GM19099 (cell line): ENCODE data around the gene ARF3.

Experiments used
- POLR2A ChIP-seq: IDR thresholded peaks from 3 replicates; pipeline ENCODE4 v1.6.1; 2011; ENCODE audit warnings: low read depth; ENCODE audit not compliant: insufficient read length; ENCODE audit errors: extremely low read depth

Gene ARF3

DNA sequence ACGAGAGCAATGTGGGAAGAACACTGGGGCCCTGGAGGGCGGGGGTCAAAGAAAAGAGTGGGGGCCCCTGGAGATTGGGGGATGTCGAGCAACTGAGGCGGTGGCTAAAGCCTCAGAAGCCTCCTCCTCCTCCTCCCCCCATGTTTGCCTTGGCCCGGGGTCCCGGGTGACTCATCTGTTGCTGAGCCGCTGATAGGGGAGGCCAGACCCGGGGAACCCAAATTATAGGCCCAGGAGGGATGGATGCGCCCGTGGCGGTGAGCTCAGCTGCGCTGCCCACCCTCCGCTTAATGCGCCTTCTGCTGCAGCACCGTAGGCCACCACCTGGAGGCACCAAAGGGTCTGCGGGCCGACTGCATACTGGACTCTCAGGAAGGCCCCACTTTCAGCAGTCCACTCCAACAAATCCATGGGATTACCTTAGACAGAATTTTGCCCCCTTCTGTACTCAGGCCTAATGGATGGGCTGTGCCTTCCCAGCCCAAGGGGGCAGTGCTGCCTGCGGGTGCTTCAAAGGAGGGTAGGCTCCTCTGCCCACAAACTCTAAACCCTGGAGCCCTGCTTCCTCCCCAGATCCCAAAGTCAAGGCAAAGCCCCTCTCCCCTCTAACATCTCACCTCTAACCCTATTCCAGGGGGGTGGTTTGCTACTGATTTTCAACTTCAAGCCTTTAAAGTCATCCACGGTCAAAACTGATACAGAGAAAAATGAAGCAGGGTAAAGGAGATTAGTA is 16.8 kb upstream of the ARF3 start:
- no peak for TF ChIP-seq POLR2A

DNA sequence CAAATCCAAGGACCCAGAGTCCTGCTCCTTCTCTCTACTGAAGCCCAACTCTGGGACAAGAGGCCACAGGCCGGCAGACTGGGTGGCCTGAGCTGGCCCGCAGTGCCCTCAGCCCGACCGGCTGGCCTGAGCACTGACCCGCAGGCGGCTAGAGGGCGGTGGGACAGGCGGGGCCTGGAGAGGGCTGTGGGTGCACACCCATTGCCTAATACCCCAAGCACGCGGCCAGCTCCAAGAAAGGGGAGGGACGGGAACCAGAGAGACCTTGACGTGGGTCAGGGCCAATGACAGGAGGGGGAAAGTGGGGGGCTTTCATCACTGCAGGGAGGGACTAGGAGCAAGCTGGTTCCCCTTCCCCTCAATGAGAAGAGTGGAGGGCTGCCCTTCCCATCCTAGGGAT is 16.2 kb upstream of the ARF3 start:
- TF ChIP-seq POLR2A = no peak

DNA sequence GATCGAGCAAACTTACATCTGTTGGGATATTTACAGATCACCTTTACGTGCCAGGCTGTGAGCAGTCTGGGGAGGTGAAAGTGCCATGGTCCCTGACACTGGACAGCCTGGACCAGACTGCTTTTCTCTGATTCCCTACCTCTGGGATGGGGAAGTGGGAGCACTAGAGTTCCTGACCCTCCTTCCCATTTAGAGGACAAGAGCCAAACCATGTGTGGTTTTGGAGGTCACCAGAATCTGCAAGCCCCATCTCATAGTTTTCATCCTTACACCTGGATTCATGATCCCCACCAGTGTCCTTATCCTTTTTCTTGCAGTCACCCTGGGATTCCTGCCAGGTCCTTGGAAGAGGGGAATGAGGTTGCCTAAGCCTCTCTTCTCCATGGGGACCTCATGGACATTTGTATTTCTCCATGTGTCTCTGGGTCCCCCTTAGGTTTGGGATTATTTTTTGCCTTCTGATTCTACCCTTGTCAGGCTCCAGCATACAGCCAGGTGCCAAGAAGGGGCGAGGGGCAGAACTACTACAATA is 15.7 kb upstream of the ARF3 start:
- TF ChIP-seq POLR2A = no peak

DNA sequence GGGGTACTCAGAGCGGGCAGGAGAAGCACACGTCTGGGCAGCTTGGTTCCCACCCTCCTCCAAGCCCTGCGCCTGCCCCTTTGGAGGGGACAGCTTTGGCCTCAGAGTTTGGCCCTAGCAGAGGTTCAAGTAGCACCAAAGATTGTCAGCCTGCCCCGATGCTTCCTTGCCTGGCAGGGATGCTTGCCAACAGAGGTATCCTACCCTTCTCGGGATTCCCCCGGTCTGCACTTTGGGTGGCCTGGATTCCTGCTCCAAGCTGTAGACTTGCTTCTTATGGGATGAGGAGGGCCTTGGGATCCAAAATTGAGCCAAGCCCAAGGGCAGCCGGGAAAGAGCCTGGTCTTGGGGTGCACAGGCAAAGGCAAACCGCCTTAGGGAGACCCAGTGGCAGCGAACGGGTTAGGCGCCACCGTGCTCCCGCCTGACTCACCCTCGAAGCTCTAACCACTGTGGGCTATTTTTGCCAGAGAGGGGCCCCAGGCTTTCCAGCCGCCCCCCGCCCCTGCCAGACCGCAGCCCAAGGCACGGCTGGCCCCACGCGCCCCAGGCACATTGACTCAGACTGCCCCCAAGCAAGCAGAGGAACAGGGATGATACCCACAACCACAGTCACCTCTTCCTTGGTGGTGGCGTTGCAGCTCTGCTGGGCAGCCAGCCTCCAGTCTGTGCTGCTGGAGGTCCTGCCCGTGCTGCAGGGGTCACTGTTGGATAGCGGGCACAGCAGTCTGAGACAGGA is 15.1 kb upstream of the ARF3 start:
- no peak for TF ChIP-seq POLR2A

DNA sequence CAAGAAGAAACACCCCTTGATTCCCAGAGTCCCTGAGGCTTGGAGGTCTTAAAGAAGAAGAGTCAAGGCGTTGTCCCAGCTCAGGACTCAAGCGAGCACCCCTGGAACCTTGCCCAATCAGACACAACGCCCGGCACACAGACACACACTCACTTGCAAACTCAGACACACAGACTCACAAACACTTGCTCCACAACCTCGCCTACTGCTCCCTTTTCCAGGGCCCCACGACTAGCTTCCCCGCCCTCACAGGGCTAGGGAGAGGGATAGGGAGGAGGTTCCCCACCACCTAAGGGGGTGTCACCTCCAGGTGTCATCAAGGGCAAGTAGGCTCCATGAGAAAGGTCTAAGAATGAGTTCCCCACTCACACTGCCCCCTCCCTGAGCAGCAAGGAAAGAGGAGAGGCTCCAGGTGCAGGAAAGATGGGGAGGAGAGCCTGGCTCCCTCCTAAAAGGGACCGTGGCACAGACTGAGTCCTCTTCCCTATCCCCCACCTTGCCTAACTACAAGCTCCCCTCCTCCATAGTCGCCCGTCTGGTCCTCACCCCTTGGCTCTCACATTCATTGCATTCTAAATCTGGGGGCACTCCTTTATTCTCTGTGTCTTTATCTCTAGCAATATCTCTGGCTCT is 13.5 kb upstream of the ARF3 start:
- no peak for TF ChIP-seq POLR2A

DNA sequence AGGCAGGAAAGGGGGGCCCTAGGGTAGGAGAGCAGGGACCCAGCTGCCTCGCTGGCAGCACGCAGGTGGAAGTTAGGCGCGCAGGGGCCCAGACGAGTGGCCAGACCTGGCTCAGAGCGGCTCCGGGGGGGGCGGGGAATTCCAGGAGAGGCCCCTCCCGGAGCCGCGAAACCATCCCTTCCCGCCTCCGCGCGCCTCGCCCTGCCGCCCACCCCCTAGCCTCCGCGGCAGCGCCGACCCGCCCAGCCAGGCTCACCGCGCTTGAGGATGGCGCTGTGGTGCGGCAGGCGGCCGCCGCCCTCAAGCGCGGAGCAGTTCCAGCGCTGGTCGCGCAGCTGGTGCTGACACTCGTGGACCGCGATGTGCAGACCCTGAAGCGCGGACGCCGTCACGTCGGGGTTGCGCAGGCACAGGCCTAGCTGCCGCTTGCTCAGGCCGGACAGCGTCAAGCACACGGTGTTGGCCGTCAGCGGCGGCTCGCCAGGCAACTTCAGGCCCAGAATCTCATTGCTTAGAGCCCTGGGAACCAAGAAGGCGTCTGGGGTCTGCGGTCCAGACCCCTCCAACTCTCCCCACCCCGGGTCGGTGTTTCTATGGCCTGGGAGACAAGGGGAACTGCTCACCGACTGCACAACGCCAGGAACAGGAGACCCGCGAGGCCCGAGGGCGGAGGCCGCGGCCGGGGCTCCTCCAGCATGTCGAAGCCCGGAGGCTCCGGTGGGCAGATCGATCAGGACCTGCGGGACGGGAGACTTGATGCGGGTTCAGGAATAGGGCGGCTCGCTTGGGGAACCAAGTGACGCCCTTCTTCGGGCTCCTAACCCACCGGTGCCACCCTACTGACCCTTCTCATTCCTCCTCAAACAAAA is 12.8 kb upstream of the ARF3 start:
- no peak for TF ChIP-seq POLR2A

DNA sequence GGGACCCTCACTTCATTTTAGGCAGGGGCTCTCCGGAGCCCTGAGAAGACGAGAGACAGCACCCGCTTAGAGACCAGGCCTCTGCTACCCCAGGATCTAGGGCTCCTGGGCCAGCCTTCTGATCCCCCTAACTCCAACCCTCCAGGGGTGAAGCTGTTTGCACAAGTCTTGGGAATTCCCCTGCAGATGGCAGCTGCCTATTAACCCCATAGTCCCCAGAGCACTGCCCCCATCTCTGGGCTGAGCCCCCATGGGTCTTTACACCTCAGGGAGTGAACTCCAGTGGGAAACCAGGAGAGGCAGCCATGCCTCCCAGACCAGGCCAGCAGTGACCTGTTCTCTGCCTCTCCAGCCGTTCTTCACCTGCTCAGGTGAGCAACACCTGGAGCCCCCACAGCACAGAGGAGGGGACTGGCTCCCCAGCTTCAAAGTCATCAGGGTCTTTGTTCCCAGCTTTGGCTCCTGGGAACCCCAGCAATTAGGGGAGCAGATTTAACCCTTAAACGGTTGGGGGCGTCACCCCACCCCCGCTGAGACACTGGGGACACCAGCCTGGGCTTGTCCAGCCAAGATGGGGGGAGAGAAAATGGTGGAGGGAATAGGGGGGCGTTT is 12.0 kb upstream of the ARF3 start:
- TF ChIP-seq POLR2A = no peak

DNA sequence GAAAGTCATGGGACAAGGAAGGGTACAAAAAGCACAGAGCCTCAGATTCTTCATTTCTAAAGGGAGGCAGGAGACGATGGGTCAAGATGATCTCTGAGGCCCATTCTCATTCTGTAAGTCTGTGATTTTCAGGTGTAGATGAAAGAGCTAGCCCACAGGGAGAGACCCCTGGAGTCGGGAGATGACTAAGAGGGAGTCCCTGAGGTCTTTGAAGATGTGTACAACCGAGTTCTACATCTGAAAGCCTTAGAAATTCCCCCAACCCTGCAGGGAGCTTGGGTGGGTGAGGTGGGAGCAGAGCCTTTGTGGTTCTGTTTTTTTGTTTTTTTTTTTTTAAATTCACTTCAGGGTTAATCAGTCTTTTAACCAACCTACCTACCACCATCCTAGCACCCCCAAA is 11.2 kb upstream of the ARF3 start:
- TF ChIP-seq POLR2A = no peak

DNA sequence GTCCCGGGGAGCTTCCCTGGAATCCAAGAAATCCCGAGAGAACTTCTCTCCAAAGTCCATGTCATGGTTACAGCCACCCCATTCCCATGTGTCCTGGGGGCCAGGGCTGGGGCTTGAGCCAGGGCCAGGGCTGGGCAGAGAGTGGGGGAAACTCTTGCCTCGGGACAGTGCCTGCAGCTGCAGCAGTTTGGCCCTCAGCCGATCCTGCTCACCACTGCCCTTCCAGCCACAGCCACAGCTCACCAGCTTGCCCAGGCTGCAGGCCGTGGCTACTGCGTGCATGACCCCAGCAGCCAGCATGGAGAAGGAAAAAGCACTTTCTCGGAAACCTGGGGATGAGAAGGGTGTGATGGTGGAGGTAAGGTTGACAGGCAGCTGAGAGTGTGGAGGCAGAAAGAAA is 10.7 kb upstream of the ARF3 start:
- TF ChIP-seq POLR2A = no peak

DNA sequence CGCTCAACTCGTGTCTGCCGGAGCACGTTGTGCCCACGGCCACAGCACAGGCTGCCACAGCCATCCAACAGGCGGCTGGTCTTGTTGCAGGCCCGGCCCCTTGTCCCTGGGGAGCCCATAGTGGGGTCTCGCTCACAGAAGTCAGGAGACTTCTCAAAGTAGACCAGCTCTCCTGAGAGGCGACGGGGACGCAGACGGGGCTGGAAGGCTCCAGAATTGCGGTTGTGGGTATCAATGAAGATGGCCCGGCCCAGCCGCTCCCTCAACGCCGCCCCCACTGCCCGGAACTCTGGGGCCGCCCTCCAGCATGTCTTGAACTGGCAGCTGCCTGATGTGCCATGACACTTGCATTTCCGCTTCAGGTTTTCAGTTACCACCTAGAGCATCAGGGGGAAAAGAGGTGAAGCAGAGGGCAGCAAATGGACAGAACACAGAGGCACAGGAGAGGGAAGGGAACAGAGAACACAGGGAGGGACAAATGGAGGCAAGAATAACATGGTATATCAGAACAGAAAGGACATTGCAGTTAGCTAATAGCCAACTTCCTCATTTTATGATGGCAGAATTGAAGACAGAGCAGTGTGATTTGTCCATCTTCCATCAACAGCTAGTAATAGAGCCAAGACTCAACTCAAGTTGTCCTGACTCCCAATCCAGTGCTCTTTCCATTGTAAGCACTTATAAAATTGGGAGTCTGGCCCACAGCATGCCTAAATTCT is 9.0 kb upstream of the ARF3 start:
- no peak for TF ChIP-seq POLR2A

DNA sequence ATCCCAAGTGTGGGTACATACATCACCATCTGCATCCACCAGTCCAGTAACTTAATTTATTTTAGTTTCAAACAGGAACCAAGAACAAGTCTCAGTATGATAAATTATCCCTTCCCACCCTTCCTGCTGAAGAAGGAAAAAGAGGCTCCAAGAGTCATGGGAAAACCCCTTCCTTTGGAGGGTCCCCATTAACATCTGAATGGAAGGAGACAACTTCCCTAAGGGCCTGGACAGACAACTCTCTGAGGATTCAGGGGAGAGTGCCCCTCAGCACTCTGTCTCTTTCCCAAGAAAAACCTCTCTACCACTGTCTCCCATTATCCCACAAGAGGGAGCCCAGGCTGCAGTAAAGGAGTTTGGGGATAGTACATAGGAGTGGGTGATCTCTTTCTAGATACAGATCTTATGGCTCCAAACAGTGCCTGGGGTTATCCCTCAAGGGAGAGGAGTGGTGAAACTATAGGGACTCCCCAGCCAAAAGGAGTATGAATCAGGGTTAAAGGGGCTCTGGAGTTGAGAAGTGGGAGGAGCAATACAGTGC is 8.1 kb upstream of the ARF3 start:
- TF ChIP-seq POLR2A = no peak

DNA sequence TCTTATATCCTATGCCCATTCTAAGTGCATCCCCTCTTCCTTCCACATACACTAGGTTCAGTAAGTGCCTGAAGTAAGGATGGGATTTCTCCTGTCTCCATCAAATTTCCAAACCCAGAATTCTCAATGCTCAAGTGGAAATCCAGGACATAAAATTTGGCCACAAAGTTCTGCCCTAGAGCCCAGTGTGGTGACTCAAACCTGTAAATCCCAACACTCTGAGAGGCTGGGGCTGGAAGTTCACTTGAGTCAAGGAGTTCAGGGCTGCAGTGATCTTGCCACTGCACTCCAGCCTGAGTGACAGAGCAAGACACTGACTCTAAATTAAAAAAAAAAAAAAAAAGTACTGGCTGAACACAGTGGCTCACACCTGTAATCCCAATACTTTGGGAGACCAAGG is 4.5 kb upstream of the ARF3 start:
- no peak for TF ChIP-seq POLR2A

DNA sequence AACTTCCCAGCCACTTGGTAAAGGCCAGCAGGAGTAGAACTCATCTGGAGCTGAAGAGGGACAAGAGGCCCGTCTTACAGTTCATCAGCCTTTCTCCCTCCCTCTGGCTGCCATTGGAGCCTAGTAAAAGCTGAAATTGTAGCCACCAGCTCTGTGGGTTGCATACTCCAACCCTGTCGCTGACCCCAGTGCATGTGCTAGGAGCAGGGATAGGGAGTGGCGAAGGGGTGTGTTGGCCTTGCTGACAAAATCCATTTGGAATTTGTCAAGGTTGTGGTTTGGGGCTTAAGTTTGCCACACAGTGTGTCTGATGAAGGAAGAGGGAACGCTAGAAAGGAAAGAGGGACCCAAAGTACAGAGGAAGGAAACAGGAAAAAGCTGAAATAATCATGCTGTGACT is 4.0 kb upstream of the ARF3 start:
- no peak for TF ChIP-seq POLR2A

DNA sequence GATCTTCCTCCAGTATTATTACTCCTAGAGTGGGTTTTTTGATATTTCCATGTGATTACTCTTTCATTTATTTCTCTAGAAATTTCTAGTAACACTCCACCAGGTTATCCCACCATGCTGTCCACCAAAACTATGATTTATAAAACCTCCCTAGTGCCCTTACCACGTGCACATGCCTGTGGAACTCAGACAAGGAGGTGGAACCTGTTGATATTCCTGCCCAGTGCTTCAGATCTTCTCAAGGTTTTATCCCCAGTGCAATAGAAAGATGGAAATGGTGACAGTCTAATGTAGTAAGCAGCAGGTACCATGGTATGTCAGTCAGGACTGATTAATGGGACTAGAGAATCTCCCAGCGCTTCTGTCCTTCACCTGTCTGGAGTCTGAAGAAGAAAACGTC is 3.5 kb upstream of the ARF3 start:
- no peak for TF ChIP-seq POLR2A
